ENCODE data around the gene CRYGS. TPM values are rescaled to one million over a fixed set of nuclear protein-coding genes. Genes with fewer than 3 reads are reported as not detected.

CRYGS gene
- total and polyA plus RNA-seq, 2 donors (not counting 1 experiment from before 2014, with no cell fraction given), result 3.6 to 10.9 TPM

DNA sequence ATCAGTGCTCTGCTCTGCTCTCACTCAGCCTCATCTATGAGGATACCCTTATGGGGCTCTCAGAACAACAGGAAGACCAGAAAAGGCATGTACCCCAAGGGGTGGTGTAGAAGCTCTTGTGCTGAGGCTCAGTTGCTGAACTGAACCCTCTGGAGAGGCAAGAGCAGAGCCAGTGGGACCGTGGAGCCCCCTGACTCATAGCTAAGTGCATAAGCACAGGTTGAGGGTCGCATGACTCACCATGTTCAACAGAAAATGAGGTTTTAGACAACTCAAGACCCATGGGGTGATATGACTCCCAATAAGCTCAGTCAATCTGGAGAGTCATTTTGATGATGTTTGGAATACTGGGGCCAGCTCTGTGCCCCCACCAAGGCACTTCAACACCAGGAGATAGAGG, 37.3 kb downstream of the CRYGS start:
- intact Hi-C loops (cut with micrococcal nuclease), result no loop called here
- Histone ChIP-seq H3K79me2 (ENCODE audit: control insufficient read depth, insufficient read depth, low read length) (no peaks in the 10 kb centered on the region), H4K20me1 (ENCODE audit: control insufficient read depth, insufficient read depth, low read length, poor library complexity, severe bottlenecking) (no peaks in the 10 kb centered on the region), H3K4me1 (ENCODE audit: control insufficient read depth in 2 of 2, insufficient read depth in 2 of 2, low read length in 2 of 2) (peaks cover 0 to 6% of the 10 kb centered on the region in 2 donors), H3K4me3 (ENCODE audit: control extremely low read depth in 1 of 5, extremely low read depth in 1 of 5, insufficient read depth in 1 of 5, low read depth in 2 of 5, low read length in 4 of 5) (no peak overlapping the region), H3K36me3 (replicated peaks in 1 of 2; ENCODE audit: control extremely low read depth in 1 of 2, control insufficient read depth in 1 of 2, extremely low read depth in 1 of 2, insufficient read depth in 2 of 2, low read length in 1 of 2) (no peaks in the 10 kb centered on the region), H3K9ac (ENCODE audit: low read length) (no peak overlapping the region), H3K4me2 (replicated peaks; ENCODE audit: low read depth, low read length, poor library complexity, severe bottlenecking) (no peak overlapping the region), H3K9me3 (ENCODE audit: control extremely low read depth in 1 of 3, control insufficient read depth in 2 of 3, insufficient read depth in 1 of 3, low read length in 2 of 3) (no peaks in the 10 kb centered on the region), H3K27ac (ENCODE audit: low read length in 2 of 2) (no peak overlapping the region), H2AFZ (ENCODE audit: insufficient read depth, low read depth, low read length, poor library complexity, severe bottlenecking) (no peak overlapping the region), H3K27me3 (replicated peaks in 1 of 4; ENCODE audit: control extremely low read depth in 1 of 4, control insufficient read depth in 3 of 4, insufficient read depth in 4 of 4, low read length in 3 of 4) (peaks cover 0 to 12% (median 2%) of the 10 kb centered on the region in 4 experiments)
- no peaks in the 10 kb centered on the region for H3K9me3 Mint-ChIP-seq (ENCODE audit: insufficient read depth)
- ATAC-seq (ENCODE audit: low read depth) (no peak), DNase-seq (no peak)
- H3K4me1 Mint-ChIP-seq, result peaks cover 23% of the 10 kb centered on the region
- peaks cover 14% of the 10 kb centered on the region for H3K27me3 Mint-ChIP-seq
- H3K4me3 Mint-ChIP-seq, result no peak overlapping the region
- H3K27ac Mint-ChIP-seq, result no peak overlapping the region
- POLR2A ChIA-PET, result no interaction called here
- WGBS (ENCODE audit: insufficient coverage), result 67% methylated on average over 2 of the region's 2 CpGs
- TF ChIP-seq EZH2 (IDR thresholded peaks at IDR 0.05; ENCODE audit: borderline replicate concordance, insufficient read depth, low read depth, low read length, poor library complexity, severe bottlenecking), result no peak
- TF ChIP-seq, protein P1, sequence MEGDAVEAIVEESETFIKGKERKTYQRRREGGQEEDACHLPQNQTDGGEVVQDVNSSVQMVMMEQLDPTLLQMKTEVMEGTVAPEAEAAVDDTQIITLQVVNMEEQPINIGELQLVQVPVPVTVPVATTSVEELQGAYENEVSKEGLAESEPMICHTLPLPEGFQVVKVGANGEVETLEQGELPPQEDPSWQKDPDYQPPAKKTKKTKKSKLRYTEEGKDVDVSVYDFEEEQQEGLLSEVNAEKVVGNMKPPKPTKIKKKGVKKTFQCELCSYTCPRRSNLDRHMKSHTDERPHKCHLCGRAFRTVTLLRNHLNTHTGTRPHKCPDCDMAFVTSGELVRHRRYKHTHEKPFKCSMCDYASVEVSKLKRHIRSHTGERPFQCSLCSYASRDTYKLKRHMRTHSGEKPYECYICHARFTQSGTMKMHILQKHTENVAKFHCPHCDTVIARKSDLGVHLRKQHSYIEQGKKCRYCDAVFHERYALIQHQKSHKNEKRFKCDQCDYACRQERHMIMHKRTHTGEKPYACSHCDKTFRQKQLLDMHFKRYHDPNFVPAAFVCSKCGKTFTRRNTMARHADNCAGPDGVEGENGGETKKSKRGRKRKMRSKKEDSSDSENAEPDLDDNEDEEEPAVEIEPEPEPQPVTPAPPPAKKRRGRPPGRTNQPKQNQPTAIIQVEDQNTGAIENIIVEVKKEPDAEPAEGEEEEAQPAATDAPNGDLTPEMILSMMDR (IDR thresholded peaks at IDR 0.05), result no peak
- CTCF ChIA-PET, result interaction anchor here (3.1 kb wide), 1 partner anchor 33 kb away, joined by 15 read pairs; no protein-coding TSS in a partner anchor

DNA sequence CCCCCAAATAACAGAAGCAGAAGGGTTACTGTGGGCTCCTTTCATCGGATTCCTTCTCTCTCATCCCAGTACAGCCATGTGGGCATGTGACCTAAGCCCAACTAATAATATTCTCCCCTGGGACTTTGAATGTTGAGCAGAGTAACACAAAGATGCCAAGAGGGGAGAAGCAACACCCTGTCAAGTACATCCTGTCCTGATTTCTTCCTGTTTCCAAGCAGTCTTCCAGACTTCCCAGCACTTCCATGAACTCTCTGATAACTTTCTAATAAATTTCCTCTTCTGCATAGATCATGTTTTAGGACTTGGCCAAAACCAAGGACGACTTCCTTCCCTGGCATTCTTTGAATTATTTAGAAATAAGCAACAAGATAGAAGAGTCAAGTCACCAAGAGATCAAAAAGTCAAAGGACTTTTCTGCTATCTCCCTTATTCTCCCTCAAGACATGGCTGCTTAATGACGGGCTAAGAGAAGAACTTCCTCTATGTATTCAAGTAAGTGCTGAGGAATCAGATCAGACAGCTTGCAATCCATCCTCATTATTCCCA, 37.9 kb downstream of the CRYGS start:
- TF ChIP-seq, protein P1 (IDR thresholded peaks at IDR 0.05), result no peak
- no peak for TF ChIP-seq EZH2 (IDR thresholded peaks at IDR 0.05; ENCODE audit: borderline replicate concordance, insufficient read depth, low read depth, low read length, poor library complexity, severe bottlenecking)
- no peaks in the 10 kb centered on the region for H3K36me3 ChIP-seq (replicated peaks in 1 of 2; ENCODE audit: control extremely low read depth in 1 of 2, control insufficient read depth in 1 of 2, extremely low read depth in 1 of 2, insufficient read depth in 2 of 2, low read length in 1 of 2)
- no peaks in the 10 kb centered on the region for H4K20me1 ChIP-seq (ENCODE audit: control insufficient read depth, insufficient read depth, low read length, poor library complexity, severe bottlenecking)
- ATAC-seq (ENCODE audit: low read depth) (no peak), DNase-seq (no peak)
- no CpG with 5 or more reads among the region's 3 CpGs for WGBS (ENCODE audit: insufficient coverage)
- ChIA-PET POLR2A (no interaction called here), CTCF (interaction anchor here (1.2 kb wide), 1 partner anchor 34 kb away, joined by 7 read pairs; no protein-coding TSS in a partner anchor)
- no peak overlapping the region for H2AFZ ChIP-seq (ENCODE audit: insufficient read depth, low read depth, low read length, poor library complexity, severe bottlenecking)
- intact Hi-C loops (cut with micrococcal nuclease), result no loop called here
- peaks cover 0 to 12% (median 2%) of the 10 kb centered on the region in 4 experiments for H3K27me3 ChIP-seq (replicated peaks in 1 of 4; ENCODE audit: control extremely low read depth in 1 of 4, control insufficient read depth in 3 of 4, insufficient read depth in 4 of 4, low read length in 3 of 4)
- no peak overlapping the region for H3K4me3 ChIP-seq (ENCODE audit: control extremely low read depth in 1 of 5, extremely low read depth in 1 of 5, insufficient read depth in 1 of 5, low read depth in 2 of 5, low read length in 4 of 5)
- H3K9me3 ChIP-seq (ENCODE audit: control extremely low read depth in 1 of 3, control insufficient read depth in 2 of 3, insufficient read depth in 1 of 3, low read length in 2 of 3), result no peaks in the 10 kb centered on the region
- no peaks in the 10 kb centered on the region for H3K9me3 Mint-ChIP-seq (ENCODE audit: insufficient read depth)
- H3K79me2 ChIP-seq (ENCODE audit: control insufficient read depth, insufficient read depth, low read length), result no peaks in the 10 kb centered on the region
- no peak overlapping the region for H3K4me3 Mint-ChIP-seq
- no peak overlapping the region for H3K27ac ChIP-seq (ENCODE audit: low read length in 2 of 2)
- peaks cover 0 to 3% of the 10 kb centered on the region in 2 donors for H3K4me1 ChIP-seq (ENCODE audit: control insufficient read depth in 2 of 2, insufficient read depth in 2 of 2, low read length in 2 of 2)
- H3K27me3 Mint-ChIP-seq, result peaks cover 14% of the 10 kb centered on the region
- peaks cover 17% of the 10 kb centered on the region for H3K4me1 Mint-ChIP-seq
- H3K4me2 ChIP-seq (replicated peaks; ENCODE audit: low read depth, low read length, poor library complexity, severe bottlenecking), result no peak overlapping the region
- H3K9ac ChIP-seq (ENCODE audit: low read length), result no peak overlapping the region
- H3K27ac Mint-ChIP-seq, result no peak overlapping the region
